Panc1 (cell line): Measurements from ENCODE around the gene CDYL. TPM values are rescaled to one million over a fixed set of nuclear protein-coding genes. Genes with fewer than 3 reads are reported as not detected.
A peak's percentile ranks its signal among the peaks of the same experiment; 100 is the strongest.

Experiments used
- ATAC-seq: fragments of 200-7000 bp; cut with Tn5 transposase; 2 replicates; pipeline ENCODE4 v1.9.1; 2020; ENCODE audit warnings: mild to moderate bottlenecking, moderate library complexity
- BruUV-seq: library from RNA; stranded (reverse); fragments of 400-500 nt; replicated peaks from 2 replicates; lab custom pipeline; 2021; lab: Mats Ljungman, UMichigan
- CTCF ChIA-PET: fragments of 300-600 bp; sonication (Branson Sonifier 250); formaldehyde crosslinking; loops from one replicate; lab custom pipeline; 2022; ENCODE audit warnings: antibody characterized with exemption; lab: Charles Lee
- POLR2A ChIA-PET: fragments of 300-600 bp; sonication (Branson Sonifier 250); formaldehyde crosslinking; loops from one replicate; lab custom pipeline; 2022; ENCODE audit warnings: antibody characterized with exemption; lab: Charles Lee
- DNase-seq: peaks from one replicate; pipeline ENCODE4 v3.0.0-alpha.2; 2010; ENCODE audit warnings: low read depth, low spot score
- H3K27ac ChIP-seq: 2 replicates; pipeline ENCODE4 v1.5.1; 2011; ENCODE audit warnings: mild to moderate bottlenecking, low read length, inconsistent platforms
- H3K27me3 ChIP-seq: fragments of 200-500 bp; sonication (Bioruptor generic); 2 replicates; pipeline ENCODE4 v1.6.0; 2014; ENCODE audit warnings: low read length, inconsistent platforms; ENCODE audit not compliant: control insufficient read depth, insufficient read depth
- H3K36me3 ChIP-seq: fragments of 200-500 bp; sonication (Bioruptor generic); 2 replicates; pipeline ENCODE4 v1.5.1; 2014; ENCODE audit warnings: inconsistent platforms, mild to moderate bottlenecking, low read length, moderate library complexity; ENCODE audit not compliant: control insufficient read depth, insufficient read depth
- H3K4me1 ChIP-seq: 2 replicates; pipeline ENCODE4 v1.5.1; 2011; ENCODE audit warnings: inconsistent platforms, mild to moderate bottlenecking, low read length, moderate library complexity; ENCODE audit not compliant: control insufficient read depth, insufficient read depth
- H3K4me3 ChIP-seq, 2 experiments: 2 replicates each; pipeline ENCODE4 v1.5.1; 2011 to 2012; ENCODE audit warnings: low read depth in 2 of 2, low read length in 2 of 2, mild to moderate bottlenecking in 2 of 2, inconsistent platforms in 1 of 2, moderate library complexity in 1 of 2
- H3K9me3 ChIP-seq: fragments of 200-500 bp; sonication (Bioruptor generic); 2 replicates; pipeline ENCODE4 v1.5.1; 2014; ENCODE audit warnings: low read depth, mild to moderate bottlenecking, inconsistent platforms, low read length, moderate library complexity; ENCODE audit not compliant: control insufficient read depth, insufficient read depth
- CTCF ChIP-seq: fragments of 450-650 bp; IDR thresholded peaks from 2 replicates; pipeline ENCODE4 v1.5.1; 2017; ENCODE audit warnings: mild to moderate bottlenecking
- POLR2AphosphoS5 ChIP-seq: IDR thresholded peaks from 2 replicates; pipeline ENCODE4 v1.6.1; 2012; ENCODE audit warnings: mild to moderate bottlenecking, low read depth, low read length, moderate library complexity
- REST ChIP-seq, 2 experiments: IDR thresholded peaks; 2 replicates each; pipeline ENCODE4 v1.6.1; 2011 to 2012; ENCODE audit warnings: low read depth in 2 of 2, control low read depth in 1 of 2, low read length in 1 of 2, mild to moderate bottlenecking in 1 of 2, moderate library complexity in 1 of 2; ENCODE audit not compliant: insufficient read depth in 1 of 2
- SIN3A ChIP-seq: IDR thresholded peaks from 2 replicates; pipeline ENCODE4 v1.6.1; 2012; ENCODE audit warnings: low read depth, mild to moderate bottlenecking, low read length, moderate library complexity, borderline replicate concordance; ENCODE audit not compliant: insufficient read depth
- TCF7L2 ChIP-seq: IDR thresholded peaks from 2 replicates; pipeline ENCODE4 v1.6.1; 2011; ENCODE audit warnings: mild to moderate bottlenecking, low read depth, low read length, inconsistent platforms
- in situ Hi-C: cut with HindIII; loops from 2 replicates; pipeline ENCODE4 v1.10.0; 2016; ENCODE audit warnings: low sequenced_read_pairs, low pct_unique_long_range_greater_than_20kb
- intact Hi-C: fragments of 100-400 bp; cut with micrococcal nuclease; formaldehyde crosslinking; loops from one replicate; pipeline ENCODE4 v1.10.0; 2022; ENCODE audit not compliant: unreplicated experiment
- total RNA-seq: library from RNA; stranded (reverse); gene quantifications from one replicate; pipeline ENCODE4 v1.2.1, GENCODE V29; 2021; ENCODE audit not compliant: unreplicated experiment

Gene CDYL
- total RNA-seq, 1 experiment from 2014 or later = 61.4 TPM

GRCh38 chr6:4957521-4958231 lies 181.5 kb downstream of the CDYL start:
- Histone ChIP-seq H3K27me3 (no peaks in the 10 kb centered on the region), H3K9me3 (no peaks in the 10 kb centered on the region), H3K4me3 (no peak overlapping the region), H3K36me3 (no peaks in the 10 kb centered on the region; the same call in 1 of the 2 replicates), H3K4me1 (no peaks in the 10 kb centered on the region), H3K27ac (no peak overlapping the region)
- CTCF ChIA-PET = no interaction called here
- in situ Hi-C loops = no loop called here
- no TSS peak for BruUV-seq
- POLR2A ChIA-PET = no interaction called here
- no peak for TF ChIP-seq POLR2AphosphoS5
- TF ChIP-seq REST (IDR thresholded peaks at IDR 0.05; ENCODE audit: insufficient read depth in 1 of 2, low read depth in 2 of 2, low read length in 1 of 2) = no peak
- peak; percentile 71 for TF ChIP-seq CTCF
- no peak for TF ChIP-seq SIN3A
- TF ChIP-seq TCF7L2 = no peak
- ATAC-seq (peak; percentile 84), DNase-seq (no peak)
- intact Hi-C loops = no loop called here

- no peaks in the 10 kb centered on the region for H3K4me1 ChIP-seq
These were observed 182.4 kb downstream of the CDYL start for GRCh38 chr6:4958624-4959023.

More at GRCh38 chr6:4958624-4959023, 182.4 kb downstream of the CDYL start:
- in situ Hi-C loops (no loop called here), intact Hi-C loops (no loop called here)
- DNase-seq (no peak), ATAC-seq (no peak)
- H3K36me3 ChIP-seq = no peaks in the 10 kb centered on the region; the same call in 1 of the 2 replicates
- no peaks in the 10 kb centered on the region for H3K9me3 ChIP-seq
- no peaks in the 10 kb centered on the region for H3K27me3 ChIP-seq
- no peak overlapping the region for H3K4me3 ChIP-seq
- no TSS peak for BruUV-seq
- no peak overlapping the region for H3K27ac ChIP-seq
- POLR2A ChIA-PET = no interaction called here
- no peak for TF ChIP-seq SIN3A
- no peak for TF ChIP-seq TCF7L2
- TF ChIP-seq REST (IDR thresholded peaks at IDR 0.05; ENCODE audit: insufficient read depth in 1 of 2, low read depth in 2 of 2, low read length in 1 of 2) = no peak
- no peak for TF ChIP-seq POLR2AphosphoS5
- no peak for TF ChIP-seq CTCF
- CTCF ChIA-PET = no interaction called here
